ENCODE data around the gene IRF4. TPM values are rescaled to one million over a fixed set of nuclear protein-coding genes. Genes with fewer than 3 reads are reported as not detected.

The IRF4 gene
- total RNA-seq, 1 donor from 2014 or later, result not detected

DNA sequence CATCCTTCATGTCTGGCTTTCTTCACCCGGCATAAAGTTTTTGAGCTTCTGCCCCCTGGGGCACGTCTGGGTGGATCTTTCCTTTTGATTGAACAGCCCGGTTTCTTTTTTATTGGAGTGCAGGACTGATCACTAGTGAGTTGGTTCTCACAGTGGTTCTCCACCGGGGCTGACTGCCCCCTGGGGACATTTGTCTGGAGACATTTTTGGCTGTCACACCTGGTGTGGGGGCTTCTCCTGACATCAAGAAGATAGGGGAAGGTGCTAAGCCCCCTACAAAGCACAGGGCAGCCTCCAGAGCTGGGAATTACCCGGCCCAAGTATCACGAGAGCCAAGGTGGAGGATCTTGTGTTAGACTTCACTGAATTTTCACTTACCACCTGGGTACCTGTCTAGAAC, 25.7 kb upstream of the IRF4 start:
- Mint-ChIP-seq H3K27ac (no peak overlapping the region), H3K4me1 (no peaks in the 10 kb centered on the region), H3K36me3 (peaks cover 6% of the 10 kb centered on the region), H3K9me3 (peaks cover 54% of the 10 kb centered on the region), H3K27me3 (ENCODE audit: low read depth) (peaks cover 24% of the 10 kb centered on the region), H3K4me3 (no peak overlapping the region)
- TF ChIP-seq, protein P1, sequence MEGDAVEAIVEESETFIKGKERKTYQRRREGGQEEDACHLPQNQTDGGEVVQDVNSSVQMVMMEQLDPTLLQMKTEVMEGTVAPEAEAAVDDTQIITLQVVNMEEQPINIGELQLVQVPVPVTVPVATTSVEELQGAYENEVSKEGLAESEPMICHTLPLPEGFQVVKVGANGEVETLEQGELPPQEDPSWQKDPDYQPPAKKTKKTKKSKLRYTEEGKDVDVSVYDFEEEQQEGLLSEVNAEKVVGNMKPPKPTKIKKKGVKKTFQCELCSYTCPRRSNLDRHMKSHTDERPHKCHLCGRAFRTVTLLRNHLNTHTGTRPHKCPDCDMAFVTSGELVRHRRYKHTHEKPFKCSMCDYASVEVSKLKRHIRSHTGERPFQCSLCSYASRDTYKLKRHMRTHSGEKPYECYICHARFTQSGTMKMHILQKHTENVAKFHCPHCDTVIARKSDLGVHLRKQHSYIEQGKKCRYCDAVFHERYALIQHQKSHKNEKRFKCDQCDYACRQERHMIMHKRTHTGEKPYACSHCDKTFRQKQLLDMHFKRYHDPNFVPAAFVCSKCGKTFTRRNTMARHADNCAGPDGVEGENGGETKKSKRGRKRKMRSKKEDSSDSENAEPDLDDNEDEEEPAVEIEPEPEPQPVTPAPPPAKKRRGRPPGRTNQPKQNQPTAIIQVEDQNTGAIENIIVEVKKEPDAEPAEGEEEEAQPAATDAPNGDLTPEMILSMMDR (IDR thresholded peaks at IDR 0.05; ENCODE audit: unreplicated experiment), result no peak
- DNase-seq (ENCODE audit: low spot score in 2 of 2, unreplicated experiment in 2 of 2), result no peak

DNA sequence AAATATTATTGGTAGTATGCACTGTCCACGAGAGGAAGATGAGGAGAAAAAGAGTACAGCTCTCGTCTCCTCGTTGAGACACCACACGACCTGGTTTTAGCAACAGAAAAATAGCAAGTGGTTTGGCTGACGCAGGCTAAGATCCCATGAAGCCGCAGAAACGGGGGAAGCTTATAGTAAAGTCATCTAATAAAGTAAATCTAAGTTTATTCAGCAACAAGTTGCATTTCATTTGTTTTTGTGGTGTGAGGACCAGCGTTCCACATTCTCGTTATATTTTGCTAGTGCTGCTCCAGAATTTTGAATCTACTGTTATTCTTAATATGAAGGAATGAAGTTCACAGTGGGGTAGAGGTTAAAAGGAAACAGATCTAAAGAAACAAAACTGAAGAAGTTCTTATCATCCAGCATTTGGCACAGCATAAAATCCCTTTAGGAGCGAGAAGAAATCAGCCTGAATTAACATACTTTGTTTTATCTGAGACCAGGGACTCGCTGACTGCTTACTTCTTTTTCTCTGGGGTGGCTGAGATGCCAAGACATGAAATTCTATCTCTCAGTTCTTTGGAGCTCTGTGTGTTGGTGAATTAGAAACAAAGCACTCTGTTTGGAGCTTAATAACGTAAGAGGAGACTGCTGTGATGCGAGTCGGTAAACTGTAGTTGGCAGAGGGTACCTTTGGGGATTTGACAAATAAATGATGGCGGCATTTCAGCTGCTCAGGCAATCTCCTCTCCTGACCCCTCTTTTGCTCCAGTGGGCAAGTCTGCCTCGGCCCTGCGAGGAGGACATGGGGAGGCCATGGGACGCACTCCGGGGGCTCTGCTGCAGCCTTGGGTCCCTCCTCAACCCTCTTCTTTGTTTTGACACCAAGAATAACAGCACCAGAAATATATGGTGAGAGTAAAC, 24.9 kb upstream of the IRF4 start:
- Mint-ChIP-seq H3K27me3 (ENCODE audit: low read depth) (peaks cover 25% of the 10 kb centered on the region), H3K4me3 (no peak overlapping the region), H3K4me1 (no peaks in the 10 kb centered on the region), H3K36me3 (peaks cover 6% of the 10 kb centered on the region), H3K9me3 (peaks cover 48% of the 10 kb centered on the region), H3K27ac (no peak overlapping the region)
- TF ChIP-seq, protein P1 (IDR thresholded peaks at IDR 0.05; ENCODE audit: unreplicated experiment), result no peak
- no peak for DNase-seq (ENCODE audit: low spot score in 2 of 2, unreplicated experiment in 2 of 2)

DNA sequence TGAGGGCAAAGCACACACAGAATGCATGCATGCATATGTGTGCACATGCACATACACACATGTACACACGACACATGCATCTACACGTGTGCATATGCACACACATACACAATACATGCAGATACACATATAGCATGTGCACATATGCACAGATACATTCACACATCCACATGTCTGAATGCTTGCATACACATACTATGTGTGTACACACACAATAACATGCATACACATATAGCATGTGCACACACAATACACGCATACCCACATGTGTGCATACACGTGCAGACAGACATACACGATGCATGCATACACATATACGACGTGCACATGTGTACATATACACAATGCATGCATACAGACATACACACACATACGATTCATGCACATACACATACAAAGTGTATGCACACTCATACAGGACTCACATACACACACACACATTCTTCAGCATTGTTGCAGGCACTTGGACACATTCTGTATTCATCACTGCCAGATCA, 24.2 kb upstream of the IRF4 start:
- TF ChIP-seq, protein P1 (IDR thresholded peaks at IDR 0.05; ENCODE audit: unreplicated experiment), result no peak
- H3K36me3 Mint-ChIP-seq, result peaks cover 6% of the 10 kb centered on the region
- peaks cover 42% of the 10 kb centered on the region for H3K9me3 Mint-ChIP-seq
- H3K27ac Mint-ChIP-seq, result no peak overlapping the region
- no peak overlapping the region for H3K4me3 Mint-ChIP-seq
- peaks cover 26% of the 10 kb centered on the region for H3K27me3 Mint-ChIP-seq (ENCODE audit: low read depth)
- no peak for DNase-seq (ENCODE audit: low spot score in 2 of 2, unreplicated experiment in 2 of 2)
- no peaks in the 10 kb centered on the region for H3K4me1 Mint-ChIP-seq

DNA sequence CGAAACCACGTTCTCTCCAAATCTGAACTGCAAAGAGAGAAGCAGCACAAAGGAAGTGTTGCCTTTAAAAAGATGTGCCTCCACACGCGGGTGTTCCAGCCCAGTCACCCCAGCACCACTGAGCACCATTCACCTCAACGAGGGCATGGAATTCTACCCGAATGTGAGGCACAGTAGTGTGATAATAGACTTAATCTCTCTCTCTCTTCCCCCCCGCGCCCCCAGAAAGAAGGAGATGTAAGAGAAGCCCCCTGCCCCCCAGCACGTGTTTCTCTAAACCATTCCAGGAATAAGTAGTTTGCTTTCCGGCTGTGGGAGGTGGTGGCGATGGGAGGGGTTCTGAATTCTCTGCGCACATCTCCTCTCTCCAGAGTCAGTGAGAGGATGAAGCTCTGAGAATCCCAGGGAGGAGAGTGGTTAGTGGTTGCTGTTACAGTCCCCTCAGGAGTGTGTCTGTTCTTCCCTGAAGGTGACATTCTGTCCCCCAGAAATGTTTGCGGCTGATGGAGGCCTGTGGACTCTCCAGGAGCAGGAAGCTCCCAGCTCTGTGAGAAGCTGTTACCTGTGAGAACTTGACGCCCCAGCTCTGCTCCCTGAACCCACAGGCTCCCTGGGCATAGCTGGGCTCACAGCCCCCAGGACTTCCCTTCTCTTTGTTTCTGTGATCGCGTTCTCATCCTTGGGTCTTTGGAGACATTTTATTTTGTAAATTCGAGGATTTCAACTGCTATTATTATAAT, 23.5 kb upstream of the IRF4 start:
- TF ChIP-seq, protein P1 (IDR thresholded peaks at IDR 0.05; ENCODE audit: unreplicated experiment), result no peak

DNA sequence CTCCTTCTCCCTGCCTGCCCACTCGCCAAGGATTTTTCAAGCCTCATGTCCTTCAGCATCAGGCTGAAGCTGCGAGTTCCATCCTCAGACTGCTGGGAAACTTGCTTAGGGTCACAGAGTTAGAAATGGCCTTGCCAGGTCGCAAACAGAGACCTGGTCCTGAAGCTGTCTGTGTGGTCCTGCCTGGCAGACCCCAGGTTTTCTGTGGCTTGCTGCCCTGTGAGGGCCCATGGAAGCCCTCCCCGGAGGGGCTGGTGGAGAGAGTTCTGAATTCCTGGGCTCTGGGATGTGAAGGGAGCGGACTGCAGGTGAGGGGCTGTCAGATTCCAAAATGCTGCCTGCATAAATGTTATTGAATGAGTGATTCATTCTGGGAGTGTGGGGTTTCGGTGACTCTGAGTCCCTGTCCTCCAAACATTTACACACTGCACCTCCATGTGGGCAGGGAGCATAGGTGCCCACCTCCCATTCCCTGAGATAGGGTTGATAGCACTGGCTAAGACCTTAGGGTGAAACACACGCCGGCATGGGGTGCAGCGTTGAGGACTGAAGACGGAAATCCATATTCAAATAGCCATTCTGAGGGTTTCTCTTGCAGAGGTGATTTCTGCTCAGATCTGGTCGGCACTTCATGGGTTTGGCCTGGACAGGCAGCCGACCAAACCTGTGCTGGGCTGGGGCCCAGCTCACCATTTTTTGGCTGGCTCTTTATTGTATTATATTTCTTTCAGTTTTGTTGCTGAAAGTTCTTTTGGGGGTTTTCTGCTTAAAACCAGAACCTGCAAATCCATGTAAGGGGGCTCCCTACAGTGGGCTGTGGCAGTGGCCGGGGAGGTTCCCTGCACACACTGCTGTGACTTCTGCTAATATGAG, 21.8 kb upstream of the IRF4 start:
- Mint-ChIP-seq H3K36me3 (no peaks in the 10 kb centered on the region), H3K4me1 (no peaks in the 10 kb centered on the region), H3K9me3 (peaks cover 24% of the 10 kb centered on the region), H3K27me3 (ENCODE audit: low read depth) (peaks cover 45% of the 10 kb centered on the region), H3K27ac (no peak overlapping the region), H3K4me3 (no peak overlapping the region)
- TF ChIP-seq, protein P1 (IDR thresholded peaks at IDR 0.05; ENCODE audit: unreplicated experiment), result no peak
- no peak for DNase-seq (ENCODE audit: low spot score in 2 of 2, unreplicated experiment in 2 of 2)

More for the DNA sequence above, 23.5 kb upstream of the IRF4 start:
- Mint-ChIP-seq H3K9me3 (peaks cover 35% of the 10 kb centered on the region), H3K36me3 (peaks cover 6% of the 10 kb centered on the region), H3K27me3 (ENCODE audit: low read depth) (peaks cover 33% of the 10 kb centered on the region), H3K4me1 (no peaks in the 10 kb centered on the region), H3K27ac (no peak overlapping the region), H3K4me3 (no peak overlapping the region)
- DNase-seq (ENCODE audit: low spot score in 2 of 2, unreplicated experiment in 2 of 2), result no peak

Data from mesothelial cell of epicardium (in vitro differentiated cells).